GM23338 (cell line): ENCODE results near the gene SRD5A2. TPM values are rescaled to one million over a fixed set of nuclear protein-coding genes. Genes with fewer than 3 reads are reported as not detected.

Experiments
- ATAC-seq: fragments of 200-7000 bp; cut with Tn5 transposase; 3 replicates; pipeline ENCODE4 v1.9.1; 2020
- DNase-seq: peaks from one replicate; pipeline ENCODE4 v3.0.0-alpha.2; 2015; ENCODE audit warnings: low spot score
- H2AFZ ChIP-seq: fragments of 200-600 bp; sonication (generic); 2 replicates; pipeline ENCODE4 v1.8.0; 2016; ENCODE audit warnings: antibody characterized with exemption, mild to moderate bottlenecking, moderate library complexity
- H3F3A ChIP-seq: fragments of 200-600 bp; sonication (generic); replicated peaks from 2 replicates; pipeline ENCODE4 v1.8.0; 2017; ENCODE audit warnings: antibody characterized with exemption, mixed run types, low read depth
- H3K27ac ChIP-seq: fragments of 200-600 bp; sonication (generic); 2 replicates; pipeline ENCODE4 v1.6.1; 2016; ENCODE audit warnings: low read depth
- H3K27me3 ChIP-seq: fragments of 200-600 bp; sonication (generic); 2 replicates; pipeline ENCODE4 v1.8.0; 2016; ENCODE audit warnings: mild to moderate bottlenecking, mixed run types, moderate library complexity; ENCODE audit not compliant: insufficient read depth
- H3K36me3 ChIP-seq: fragments of 200-600 bp; sonication (generic); 2 replicates; pipeline ENCODE4 v1.8.0; 2016; ENCODE audit warnings: mild to moderate bottlenecking; ENCODE audit not compliant: insufficient read depth
- H3K4me1 ChIP-seq: fragments of 200-600 bp; sonication (generic); 2 replicates; pipeline ENCODE4 v1.8.0; 2016; ENCODE audit warnings: mild to moderate bottlenecking, moderate library complexity; ENCODE audit not compliant: insufficient read depth
- H3K4me2 ChIP-seq: fragments of 200-600 bp; sonication (generic); 2 replicates; pipeline ENCODE4 v1.7.1; 2017; ENCODE audit warnings: mixed run types
- H3K4me3 ChIP-seq: fragments of 200-600 bp; sonication (generic); 2 replicates; pipeline ENCODE4 v1.6.1; 2016; ENCODE audit warnings: mixed run types
- H3K79me2 ChIP-seq: fragments of 200-600 bp; sonication (generic); replicated peaks from 2 replicates; pipeline ENCODE4 v1.8.0; 2017; ENCODE audit warnings: mild to moderate bottlenecking; ENCODE audit not compliant: insufficient read depth
- H3K9me2 ChIP-seq: fragments of 200-600 bp; sonication (generic); 2 replicates; pipeline ENCODE4 v1.8.0; 2017; ENCODE audit not compliant: insufficient read depth
- H4K20me1 ChIP-seq: fragments of 200-600 bp; sonication (generic); replicated peaks from 2 replicates; pipeline ENCODE4 v1.8.0; 2017; ENCODE audit warnings: mild to moderate bottlenecking; ENCODE audit not compliant: insufficient read depth
- H3K27ac Mint-ChIP-seq: 2 replicates; pipeline ENCODE4 v1.8.0; 2020; ENCODE audit warnings: inconsistent platforms, mild to moderate bottlenecking, moderate library complexity, mixed read lengths
- H3K27me3 Mint-ChIP-seq: 3 replicates; pipeline ENCODE4 v1.8.0; 2022; ENCODE audit warnings: low read depth, mild to moderate bottlenecking, moderate library complexity, mixed read lengths, inconsistent platforms; ENCODE audit not compliant: insufficient read depth, poor library complexity
- H3K36me3 Mint-ChIP-seq: 3 replicates; pipeline ENCODE4 v1.8.0; 2021; ENCODE audit warnings: low read depth, mild to moderate bottlenecking, inconsistent platforms, moderate library complexity, mixed read lengths
- H3K4me1 Mint-ChIP-seq: 3 replicates; pipeline ENCODE4 v1.8.0; 2020; ENCODE audit warnings: mild to moderate bottlenecking, inconsistent platforms, mixed read lengths
- H3K4me3 Mint-ChIP-seq: 3 replicates; pipeline ENCODE4 v1.8.0; 2021; ENCODE audit warnings: moderate library complexity, mild to moderate bottlenecking, inconsistent platforms, mixed read lengths
- H3K9me3 Mint-ChIP-seq: 3 replicates; pipeline ENCODE4 v1.8.0; 2020; ENCODE audit warnings: moderate library complexity, mild to moderate bottlenecking, inconsistent platforms, mixed read lengths
- CREB1 ChIP-seq: fragments of 250-450 bp; sonication (Bioruptor Pico); IDR thresholded peaks from 2 replicates; pipeline ENCODE4 v1.5.0; 2020; ENCODE audit warnings: low read depth, mild to moderate bottlenecking, moderate library complexity
- EZH2 ChIP-seq: fragments of 200-600 bp; sonication (generic); IDR thresholded peaks from one replicate; pipeline ENCODE4 v1.8.0; 2017; ENCODE audit warnings: antibody characterized with exemption, mild to moderate bottlenecking, low read depth; ENCODE audit not compliant: unreplicated experiment
- EZH2phosphoT487 ChIP-seq: fragments of 200-600 bp; sonication (generic); IDR thresholded peaks from one replicate; pipeline ENCODE4 v1.8.1; 2018; ENCODE audit warnings: antibody characterized with exemption; ENCODE audit not compliant: unreplicated experiment
- JUNB ChIP-seq: IDR thresholded peaks from one replicate; pipeline ENCODE4 v1.6.1; 2016; ENCODE audit warnings: antibody characterized with exemption; ENCODE audit not compliant: unreplicated experiment
- ZNF114 ChIP-seq: fragments of 250-450 bp; sonication (Bioruptor Pico); IDR thresholded peaks from 2 replicates; pipeline ENCODE4 v1.5.0; 2020; ENCODE audit warnings: mild to moderate bottlenecking, moderate library complexity
- ZNF331 ChIP-seq: fragments of 250-450 bp; sonication (Bioruptor Pico); IDR thresholded peaks from 2 replicates; pipeline ENCODE4 v1.5.0; 2020; ENCODE audit warnings: low read depth, mild to moderate bottlenecking, moderate library complexity
- polyA plus RNA-seq: library from polyadenylated mRNA; unstranded; fragments of >200 nt; fragmentation: Nextera tagmentation; extraction: Ambion mirVana; gene quantifications from 2 replicates; pipeline ENCODE4 v1.2.1, GENCODE V29; 2016
- total RNA-seq: library from RNA; depleted of rRNA; stranded (reverse); fragments of >200 nt; shearing (Covaris generic); gene quantifications from 2 replicates; pipeline ENCODE4 v1.2.3, GENCODE V29; 2014
- TF ChIP-seq, protein P1 (sequence below): fragments of 250-450 bp; sonication (Bioruptor Pico); IDR thresholded peaks from 2 replicates; pipeline ENCODE4 v1.5.0; 2020; ENCODE audit warnings: mild to moderate bottlenecking, moderate library complexity
- TF ChIP-seq, protein P2 (sequence below): IDR thresholded peaks from 2 replicates; pipeline ENCODE4 v1.6.1; 2016; ENCODE audit warnings: antibody characterized with exemption

Gene SRD5A2
- total and polyA plus RNA-seq, 2 experiments from 2014 or later = 0.03 to 0.05 TPM

DNA sequence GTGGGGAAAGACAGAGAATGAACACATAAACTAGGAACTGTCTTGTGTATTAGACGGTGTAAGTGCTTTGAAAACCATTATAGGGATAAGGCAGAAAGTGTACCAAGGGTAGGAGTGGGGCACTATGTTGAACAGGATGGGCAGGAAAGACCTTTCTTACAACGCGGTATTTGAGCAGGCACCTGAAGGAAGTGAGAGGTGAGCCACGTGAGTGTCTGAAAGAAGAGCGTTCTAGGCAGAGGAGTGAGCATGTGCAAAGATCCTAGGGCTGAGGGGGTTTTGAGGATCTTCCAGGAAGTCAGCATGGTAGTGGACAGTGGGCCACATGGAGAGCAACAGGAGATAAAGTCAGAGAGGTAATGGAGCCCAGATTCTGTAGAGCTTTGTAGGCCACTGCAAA is 65.2 kb downstream of the SRD5A2 start (continued):
- TF ChIP-seq, protein P1, sequence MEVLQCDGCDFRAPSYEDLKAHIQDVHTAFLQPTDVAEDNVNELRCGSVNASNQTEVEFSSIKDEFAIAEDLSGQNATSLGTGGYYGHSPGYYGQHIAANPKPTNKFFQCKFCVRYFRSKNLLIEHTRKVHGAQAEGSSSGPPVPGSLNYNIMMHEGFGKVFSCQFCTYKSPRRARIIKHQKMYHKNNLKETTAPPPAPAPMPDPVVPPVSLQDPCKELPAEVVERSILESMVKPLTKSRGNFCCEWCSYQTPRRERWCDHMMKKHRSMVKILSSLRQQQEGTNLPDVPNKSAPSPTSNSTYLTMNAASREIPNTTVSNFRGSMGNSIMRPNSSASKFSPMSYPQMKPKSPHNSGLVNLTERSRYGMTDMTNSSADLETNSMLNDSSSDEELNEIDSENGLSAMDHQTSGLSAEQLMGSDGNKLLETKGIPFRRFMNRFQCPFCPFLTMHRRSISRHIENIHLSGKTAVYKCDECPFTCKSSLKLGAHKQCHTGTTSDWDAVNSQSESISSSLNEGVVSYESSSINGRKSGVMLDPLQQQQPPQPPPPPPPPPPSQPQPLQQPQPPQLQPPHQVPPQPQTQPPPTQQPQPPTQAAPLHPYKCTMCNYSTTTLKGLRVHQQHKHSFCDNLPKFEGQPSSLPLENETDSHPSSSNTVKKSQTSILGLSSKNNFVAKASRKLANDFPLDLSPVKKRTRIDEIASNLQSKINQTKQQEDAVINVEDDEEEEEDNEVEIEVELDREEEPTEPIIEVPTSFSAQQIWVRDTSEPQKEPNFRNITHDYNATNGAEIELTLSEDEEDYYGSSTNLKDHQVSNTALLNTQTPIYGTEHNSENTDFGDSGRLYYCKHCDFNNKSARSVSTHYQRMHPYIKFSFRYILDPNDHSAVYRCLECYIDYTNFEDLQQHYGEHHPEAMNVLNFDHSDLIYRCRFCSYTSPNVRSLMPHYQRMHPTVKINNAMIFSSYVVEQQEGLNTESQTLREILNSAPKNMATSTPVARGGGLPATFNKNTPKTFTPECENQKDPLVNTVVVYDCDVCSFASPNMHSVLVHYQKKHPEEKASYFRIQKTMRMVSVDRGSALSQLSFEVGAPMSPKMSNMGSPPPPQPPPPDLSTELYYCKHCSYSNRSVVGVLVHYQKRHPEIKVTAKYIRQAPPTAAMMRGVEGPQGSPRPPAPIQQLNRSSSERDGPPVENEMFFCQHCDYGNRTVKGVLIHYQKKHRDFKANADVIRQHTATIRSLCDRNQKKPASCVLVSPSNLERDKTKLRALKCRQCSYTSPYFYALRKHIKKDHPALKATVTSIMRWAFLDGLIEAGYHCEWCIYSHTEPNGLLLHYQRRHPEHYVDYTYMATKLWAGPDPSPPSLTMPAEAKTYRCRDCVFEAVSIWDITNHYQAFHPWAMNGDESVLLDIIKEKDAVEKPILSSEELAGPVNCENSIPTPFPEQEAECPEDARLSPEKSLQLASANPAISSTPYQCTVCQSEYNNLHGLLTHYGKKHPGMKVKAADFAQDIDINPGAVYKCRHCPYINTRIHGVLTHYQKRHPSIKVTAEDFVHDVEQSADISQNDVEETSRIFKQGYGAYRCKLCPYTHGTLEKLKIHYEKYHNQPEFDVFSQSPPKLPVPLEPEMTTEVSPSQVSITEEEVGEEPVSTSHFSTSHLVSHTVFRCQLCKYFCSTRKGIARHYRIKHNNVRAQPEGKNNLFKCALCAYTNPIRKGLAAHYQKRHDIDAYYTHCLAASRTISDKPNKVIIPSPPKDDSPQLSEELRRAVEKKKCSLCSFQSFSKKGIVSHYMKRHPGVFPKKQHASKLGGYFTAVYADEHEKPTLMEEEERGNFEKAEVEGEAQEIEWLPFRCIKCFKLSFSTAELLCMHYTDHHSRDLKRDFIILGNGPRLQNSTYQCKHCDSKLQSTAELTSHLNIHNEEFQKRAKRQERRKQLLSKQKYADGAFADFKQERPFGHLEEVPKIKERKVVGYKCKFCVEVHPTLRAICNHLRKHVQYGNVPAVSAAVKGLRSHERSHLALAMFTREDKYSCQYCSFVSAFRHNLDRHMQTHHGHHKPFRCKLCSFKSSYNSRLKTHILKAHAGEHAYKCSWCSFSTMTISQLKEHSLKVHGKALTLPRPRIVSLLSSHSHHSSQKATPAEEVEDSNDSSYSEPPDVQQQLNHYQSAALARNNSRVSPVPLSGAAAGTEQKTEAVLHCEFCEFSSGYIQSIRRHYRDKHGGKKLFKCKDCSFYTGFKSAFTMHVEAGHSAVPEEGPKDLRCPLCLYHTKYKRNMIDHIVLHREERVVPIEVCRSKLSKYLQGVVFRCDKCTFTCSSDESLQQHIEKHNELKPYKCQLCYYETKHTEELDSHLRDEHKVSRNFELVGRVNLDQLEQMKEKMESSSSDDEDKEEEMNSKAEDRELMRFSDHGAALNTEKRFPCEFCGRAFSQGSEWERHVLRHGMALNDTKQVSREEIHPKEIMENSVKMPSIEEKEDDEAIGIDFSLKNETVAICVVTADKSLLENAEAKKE (CRISPR knock-in tag) = no peak

- Mint-ChIP-seq H3K4me1 (no peaks in the 10 kb centered on the region), H3K27ac (no peak overlapping the region), H3K36me3 (no peaks in the 10 kb centered on the region), H3K9me3 (no peaks in the 10 kb centered on the region; the same call in 2 of the 3 replicates), H3K27me3 (peaks cover 2% of the 10 kb centered on the region), H3K4me3 (no peak overlapping the region)
- Histone ChIP-seq H4K20me1 (no peaks in the 10 kb centered on the region), H3K4me1 (no peaks in the 10 kb centered on the region), H3K4me3 (no peak overlapping the region), H3K27me3 (no peaks in the 10 kb centered on the region), H3K36me3 (no peaks in the 10 kb centered on the region), H3K9me2 (peaks cover 5% of the 10 kb centered on the region; the same call in 1 of the 2 replicates), H3K4me2 (no peak overlapping the region), H3K79me2 (no peaks in the 10 kb centered on the region), H3F3A (no peaks in the 10 kb centered on the region), H2AFZ (no peak overlapping the region), H3K27ac (no peak overlapping the region)
- TF ChIP-seq, protein P2, sequence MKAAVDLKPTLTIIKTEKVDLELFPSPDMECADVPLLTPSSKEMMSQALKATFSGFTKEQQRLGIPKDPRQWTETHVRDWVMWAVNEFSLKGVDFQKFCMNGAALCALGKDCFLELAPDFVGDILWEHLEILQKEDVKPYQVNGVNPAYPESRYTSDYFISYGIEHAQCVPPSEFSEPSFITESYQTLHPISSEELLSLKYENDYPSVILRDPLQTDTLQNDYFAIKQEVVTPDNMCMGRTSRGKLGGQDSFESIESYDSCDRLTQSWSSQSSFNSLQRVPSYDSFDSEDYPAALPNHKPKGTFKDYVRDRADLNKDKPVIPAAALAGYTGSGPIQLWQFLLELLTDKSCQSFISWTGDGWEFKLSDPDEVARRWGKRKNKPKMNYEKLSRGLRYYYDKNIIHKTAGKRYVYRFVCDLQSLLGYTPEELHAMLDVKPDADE = no peak
- TF ChIP-seq EZH2 = no peak
- no peak for TF ChIP-seq CREB1
- TF ChIP-seq JUNB = no peak
- no peak for TF ChIP-seq ZNF114 (CRISPR knock-in tag)
- no peak for TF ChIP-seq EZH2phosphoT487
- no peak for TF ChIP-seq ZNF331 (CRISPR knock-in tag)
- ATAC-seq (no peak), DNase-seq (no peak)
Measured at GRCh38 chr2:31513553-31513952, 67.2 kb downstream of the SRD5A2 start.
